ENCODE measurements around the gene SUSD1. TPM values are rescaled to one million over a fixed set of nuclear protein-coding genes. Genes with fewer than 3 reads are reported as not detected.
A peak's percentile ranks its signal among the peaks of the same experiment; 100 is the strongest.

Gene SUSD1
- total and polyA plus RNA-seq, 9 of the 15 experiments (the other 6 are each of a cell fraction or from before 2014, with no cell fraction given): 10.9 to 44.4 (median 36.1) TPM

DNA sequence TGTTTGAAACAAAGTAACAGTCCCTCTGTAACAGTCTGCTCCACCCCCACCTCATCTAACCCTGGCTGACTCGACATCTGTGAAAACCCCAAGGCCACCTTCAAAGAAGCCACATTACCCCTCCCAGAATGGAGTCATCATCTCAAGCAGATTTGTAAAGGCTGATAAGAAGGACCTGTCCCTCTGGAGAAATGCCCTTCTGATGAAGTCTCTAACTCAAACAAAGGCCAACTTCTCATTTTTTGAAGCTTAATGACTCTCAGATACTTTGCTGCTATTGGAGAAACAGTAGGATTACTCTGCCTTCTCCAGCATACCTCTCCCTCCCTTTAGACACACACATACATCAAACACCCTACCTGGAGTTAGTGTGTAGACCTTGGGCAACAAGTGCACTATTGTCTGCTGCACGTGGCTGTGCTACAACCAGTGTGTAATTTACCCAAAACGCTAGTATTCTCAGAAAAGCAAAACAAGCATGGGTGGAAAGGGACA lies 5.3 kb upstream of the SUSD1 start (continued):
- TF ChIP-seq, protein P1, sequence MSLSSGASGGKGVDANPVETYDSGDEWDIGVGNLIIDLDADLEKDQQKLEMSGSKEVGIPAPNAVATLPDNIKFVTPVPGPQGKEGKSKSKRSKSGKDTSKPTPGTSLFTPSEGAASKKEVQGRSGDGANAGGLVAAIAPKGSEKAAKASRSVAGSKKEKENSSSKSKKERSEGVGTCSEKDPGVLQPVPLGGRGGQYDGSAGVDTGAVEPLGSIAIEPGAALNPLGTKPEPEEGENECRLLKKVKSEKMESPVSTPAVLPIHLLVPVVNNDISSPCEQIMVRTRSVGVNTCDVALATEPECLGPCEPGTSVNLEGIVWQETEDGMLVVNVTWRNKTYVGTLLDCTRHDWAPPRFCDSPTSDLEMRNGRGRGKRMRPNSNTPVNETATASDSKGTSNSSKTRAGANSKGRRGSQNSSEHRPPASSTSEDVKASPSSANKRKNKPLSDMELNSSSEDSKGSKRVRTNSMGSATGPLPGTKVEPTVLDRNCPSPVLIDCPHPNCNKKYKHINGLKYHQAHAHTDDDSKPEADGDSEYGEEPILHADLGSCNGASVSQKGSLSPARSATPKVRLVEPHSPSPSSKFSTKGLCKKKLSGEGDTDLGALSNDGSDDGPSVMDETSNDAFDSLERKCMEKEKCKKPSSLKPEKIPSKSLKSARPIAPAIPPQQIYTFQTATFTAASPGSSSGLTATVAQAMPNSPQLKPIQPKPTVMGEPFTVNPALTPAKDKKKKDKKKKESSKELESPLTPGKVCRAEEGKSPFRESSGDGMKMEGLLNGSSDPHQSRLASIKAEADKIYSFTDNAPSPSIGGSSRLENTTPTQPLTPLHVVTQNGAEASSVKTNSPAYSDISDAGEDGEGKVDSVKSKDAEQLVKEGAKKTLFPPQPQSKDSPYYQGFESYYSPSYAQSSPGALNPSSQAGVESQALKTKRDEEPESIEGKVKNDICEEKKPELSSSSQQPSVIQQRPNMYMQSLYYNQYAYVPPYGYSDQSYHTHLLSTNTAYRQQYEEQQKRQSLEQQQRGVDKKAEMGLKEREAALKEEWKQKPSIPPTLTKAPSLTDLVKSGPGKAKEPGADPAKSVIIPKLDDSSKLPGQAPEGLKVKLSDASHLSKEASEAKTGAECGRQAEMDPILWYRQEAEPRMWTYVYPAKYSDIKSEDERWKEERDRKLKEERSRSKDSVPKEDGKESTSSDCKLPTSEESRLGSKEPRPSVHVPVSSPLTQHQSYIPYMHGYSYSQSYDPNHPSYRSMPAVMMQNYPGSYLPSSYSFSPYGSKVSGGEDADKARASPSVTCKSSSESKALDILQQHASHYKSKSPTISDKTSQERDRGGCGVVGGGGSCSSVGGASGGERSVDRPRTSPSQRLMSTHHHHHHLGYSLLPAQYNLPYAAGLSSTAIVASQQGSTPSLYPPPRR (CRISPR knock-in tag; IDR thresholded peaks at IDR 0.05; ENCODE audit: borderline replicate concordance): no peak
- TF ChIP-seq SLC30A9 (CRISPR knock-in tag; IDR thresholded peaks at IDR 0.05): no peak
- TF ChIP-seq PHTF2 (CRISPR knock-in tag; IDR thresholded peaks at IDR 0.05): no peak
- no peak for TF ChIP-seq MTA3 (IDR thresholded peaks at IDR 0.05; ENCODE audit: borderline replicate concordance)
- 0 out of 2 replicates have a peak, but pooled peaks have one; percentile 27 for TF ChIP-seq TOE1 (IDR thresholded peaks at IDR 0.05; ENCODE audit: borderline replicate concordance)
- TF ChIP-seq TOE1 (CRISPR knock-in tag; IDR thresholded peaks at IDR 0.05; ENCODE audit: borderline replicate concordance, low read depth): no peak
- TF ChIP-seq, protein P2, sequence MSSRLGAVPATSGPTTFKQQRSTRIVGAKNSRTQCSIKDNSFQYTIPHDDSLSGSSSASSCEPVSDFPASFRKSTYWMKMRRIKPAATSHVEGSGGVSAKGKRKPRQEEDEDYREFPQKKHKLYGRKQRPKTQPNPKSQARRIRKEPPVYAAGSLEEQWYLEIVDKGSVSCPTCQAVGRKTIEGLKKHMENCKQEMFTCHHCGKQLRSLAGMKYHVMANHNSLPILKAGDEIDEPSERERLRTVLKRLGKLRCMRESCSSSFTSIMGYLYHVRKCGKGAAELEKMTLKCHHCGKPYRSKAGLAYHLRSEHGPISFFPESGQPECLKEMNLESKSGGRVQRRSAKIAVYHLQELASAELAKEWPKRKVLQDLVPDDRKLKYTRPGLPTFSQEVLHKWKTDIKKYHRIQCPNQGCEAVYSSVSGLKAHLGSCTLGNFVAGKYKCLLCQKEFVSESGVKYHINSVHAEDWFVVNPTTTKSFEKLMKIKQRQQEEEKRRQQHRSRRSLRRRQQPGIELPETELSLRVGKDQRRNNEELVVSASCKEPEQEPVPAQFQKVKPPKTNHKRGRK (tag; IDR thresholded peaks at IDR 0.05): no peak
- 0 out of 2 replicates have a peak, but pooled peaks have one; percentile 17 for TF ChIP-seq ZBTB17 (CRISPR knock-in tag; IDR thresholded peaks at IDR 0.05)
- TF ChIP-seq, protein P3, sequence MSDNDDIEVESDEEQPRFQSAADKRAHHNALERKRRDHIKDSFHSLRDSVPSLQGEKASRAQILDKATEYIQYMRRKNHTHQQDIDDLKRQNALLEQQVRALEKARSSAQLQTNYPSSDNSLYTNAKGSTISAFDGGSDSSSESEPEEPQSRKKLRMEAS (CRISPR knock-in tag; IDR thresholded peaks at IDR 0.05): peak; percentile 61; the same call in 1 of the 2 replicates
- peak; percentile 31; the same call in 1 of the 2 replicates for TF ChIP-seq POLR2AphosphoS5 (IDR thresholded peaks at IDR 0.05; ENCODE audit: control insufficient read depth, insufficient read depth, low read depth, low read length)
- TF ChIP-seq DPF2 (IDR thresholded peaks at IDR 0.05): peak; percentile 78; the same call in 1 of the 2 replicates
- TF ChIP-seq, protein P4, sequence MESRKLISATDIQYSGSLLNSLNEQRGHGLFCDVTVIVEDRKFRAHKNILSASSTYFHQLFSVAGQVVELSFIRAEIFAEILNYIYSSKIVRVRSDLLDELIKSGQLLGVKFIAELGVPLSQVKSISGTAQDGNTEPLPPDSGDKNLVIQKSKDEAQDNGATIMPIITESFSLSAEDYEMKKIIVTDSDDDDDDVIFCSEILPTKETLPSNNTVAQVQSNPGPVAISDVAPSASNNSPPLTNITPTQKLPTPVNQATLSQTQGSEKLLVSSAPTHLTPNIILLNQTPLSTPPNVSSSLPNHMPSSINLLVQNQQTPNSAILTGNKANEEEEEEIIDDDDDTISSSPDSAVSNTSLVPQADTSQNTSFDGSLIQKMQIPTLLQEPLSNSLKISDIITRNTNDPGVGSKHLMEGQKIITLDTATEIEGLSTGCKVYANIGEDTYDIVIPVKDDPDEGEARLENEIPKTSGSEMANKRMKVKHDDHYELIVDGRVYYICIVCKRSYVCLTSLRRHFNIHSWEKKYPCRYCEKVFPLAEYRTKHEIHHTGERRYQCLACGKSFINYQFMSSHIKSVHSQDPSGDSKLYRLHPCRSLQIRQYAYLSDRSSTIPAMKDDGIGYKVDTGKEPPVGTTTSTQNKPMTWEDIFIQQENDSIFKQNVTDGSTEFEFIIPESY (CRISPR knock-in tag; IDR thresholded peaks at IDR 0.05): 0 out of 2 replicates have a peak, but pooled peaks have one; percentile 30
- TF ChIP-seq, protein P5, sequence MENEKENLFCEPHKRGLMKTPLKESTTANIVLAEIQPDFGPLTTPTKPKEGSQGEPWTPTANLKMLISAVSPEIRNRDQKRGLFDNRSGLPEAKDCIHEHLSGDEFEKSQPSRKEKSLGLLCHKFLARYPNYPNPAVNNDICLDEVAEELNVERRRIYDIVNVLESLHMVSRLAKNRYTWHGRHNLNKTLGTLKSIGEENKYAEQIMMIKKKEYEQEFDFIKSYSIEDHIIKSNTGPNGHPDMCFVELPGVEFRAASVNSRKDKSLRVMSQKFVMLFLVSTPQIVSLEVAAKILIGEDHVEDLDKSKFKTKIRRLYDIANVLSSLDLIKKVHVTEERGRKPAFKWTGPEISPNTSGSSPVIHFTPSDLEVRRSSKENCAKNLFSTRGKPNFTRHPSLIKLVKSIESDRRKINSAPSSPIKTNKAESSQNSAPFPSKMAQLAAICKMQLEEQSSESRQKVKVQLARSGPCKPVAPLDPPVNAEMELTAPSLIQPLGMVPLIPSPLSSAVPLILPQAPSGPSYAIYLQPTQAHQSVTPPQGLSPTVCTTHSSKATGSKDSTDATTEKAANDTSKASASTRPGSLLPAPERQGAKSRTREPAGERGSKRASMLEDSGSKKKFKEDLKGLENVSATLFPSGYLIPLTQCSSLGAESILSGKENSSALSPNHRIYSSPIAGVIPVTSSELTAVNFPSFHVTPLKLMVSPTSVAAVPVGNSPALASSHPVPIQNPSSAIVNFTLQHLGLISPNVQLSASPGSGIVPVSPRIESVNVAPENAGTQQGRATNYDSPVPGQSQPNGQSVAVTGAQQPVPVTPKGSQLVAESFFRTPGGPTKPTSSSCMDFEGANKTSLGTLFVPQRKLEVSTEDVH (IDR thresholded peaks at IDR 0.05; ENCODE audit: low read depth, partially characterized antibody): peak; percentile 18
- TF ChIP-seq ZNF347 (CRISPR knock-in tag; IDR thresholded peaks at IDR 0.05; ENCODE audit: low read depth): no peak
- no peak for TF ChIP-seq KLF1 (tag; IDR thresholded peaks at IDR 0.05)

All from K562 (cell line).